Measurements from ENCODE around the gene BBS1.

DNA sequence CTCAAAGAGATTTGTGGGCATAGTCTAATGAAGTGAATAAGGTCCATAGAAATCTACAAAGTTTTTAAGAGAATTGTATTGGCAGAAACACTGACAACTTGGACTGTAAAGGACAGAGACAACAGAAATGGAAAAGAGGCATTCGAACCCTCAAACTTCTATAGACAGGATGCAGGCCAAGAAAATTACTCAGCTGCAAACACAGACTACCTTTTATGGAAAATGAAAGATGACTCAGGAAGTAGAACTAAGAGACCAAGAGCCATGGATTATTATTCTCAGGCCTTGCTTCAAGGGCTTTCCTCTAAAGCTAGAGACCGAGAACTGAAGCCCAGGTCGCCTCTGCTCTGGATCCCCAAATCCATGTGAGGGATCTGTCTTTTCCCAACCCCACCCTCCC is 47.5 kb upstream of the BBS1 start:
- TF ChIP-seq POLR2A (IDR thresholded peaks at IDR 0.05), result no peak
- TF ChIP-seq, protein P1, sequence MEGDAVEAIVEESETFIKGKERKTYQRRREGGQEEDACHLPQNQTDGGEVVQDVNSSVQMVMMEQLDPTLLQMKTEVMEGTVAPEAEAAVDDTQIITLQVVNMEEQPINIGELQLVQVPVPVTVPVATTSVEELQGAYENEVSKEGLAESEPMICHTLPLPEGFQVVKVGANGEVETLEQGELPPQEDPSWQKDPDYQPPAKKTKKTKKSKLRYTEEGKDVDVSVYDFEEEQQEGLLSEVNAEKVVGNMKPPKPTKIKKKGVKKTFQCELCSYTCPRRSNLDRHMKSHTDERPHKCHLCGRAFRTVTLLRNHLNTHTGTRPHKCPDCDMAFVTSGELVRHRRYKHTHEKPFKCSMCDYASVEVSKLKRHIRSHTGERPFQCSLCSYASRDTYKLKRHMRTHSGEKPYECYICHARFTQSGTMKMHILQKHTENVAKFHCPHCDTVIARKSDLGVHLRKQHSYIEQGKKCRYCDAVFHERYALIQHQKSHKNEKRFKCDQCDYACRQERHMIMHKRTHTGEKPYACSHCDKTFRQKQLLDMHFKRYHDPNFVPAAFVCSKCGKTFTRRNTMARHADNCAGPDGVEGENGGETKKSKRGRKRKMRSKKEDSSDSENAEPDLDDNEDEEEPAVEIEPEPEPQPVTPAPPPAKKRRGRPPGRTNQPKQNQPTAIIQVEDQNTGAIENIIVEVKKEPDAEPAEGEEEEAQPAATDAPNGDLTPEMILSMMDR (IDR thresholded peaks at IDR 0.05), result no peak

All from body of pancreas (tissue), 4 donors.